Adrenal gland (tissue), 12 donors: ENCODE results near the gene MYH10. TPM values are rescaled to one million over a fixed set of nuclear protein-coding genes. Genes with fewer than 3 reads are reported as not detected.

Source experiments
- DNase-seq, 7 donors: peaks; one replicate each; pipeline ENCODE4 v3.0.0-alpha.2; 2019 to 2020
- H3K27ac ChIP-seq, 5 donors: fragments of 200-600 bp; sonication (generic) in 4 of 5; 1 replicate in 3 of 5; 2 replicates in 2 of 5; pipeline versions ENCODE4 v1.5.1 to v1.8.0; 2016 to 2020; ENCODE audit warnings: mild to moderate bottlenecking in 1 of 5
- H3K27me3 ChIP-seq: fragments of 200-600 bp; 2 replicates; pipeline ENCODE4 v1.8.0; 2021
- H3K36me3 ChIP-seq, 2 donors: fragments of 200-600 bp; replicated peaks in 1 of 2; 1 replicate in 1 of 2; 2 replicates in 1 of 2; pipeline versions ENCODE4 v1.5.1 to v1.8.0; 2018 to 2022
- H3K4me1 ChIP-seq, 2 donors: fragments of 200-600 bp; replicated peaks in 1 of 2; 1 replicate in 1 of 2; 2 replicates in 1 of 2; pipeline versions ENCODE4 v1.5.1 to v1.8.0; 2018 to 2021
- H3K4me3 ChIP-seq, 4 donors: fragments of 200-600 bp; sonication (generic) in 3 of 4; one replicate each; pipeline ENCODE4 v1.5.1; 2016 to 2018
- H3K9me3 ChIP-seq, 3 donors: fragments of 200-600 bp; sonication (generic) in 1 of 3; replicated peaks in 1 of 3; 1 replicate in 2 of 3; 2 replicates in 1 of 3; pipeline versions ENCODE4 v1.5.1 to v1.8.0; 2016 to 2021
- POLR2A ChIP-seq, 2 donors: fragments of 450-650 bp; IDR thresholded peaks; one replicate each; pipeline ENCODE4 v1.6.1; 2017; ENCODE audit warnings: antibody characterized with exemption in 2 of 2, mild to moderate bottlenecking in 2 of 2, moderate library complexity in 1 of 2
- WGBS, 4 donors: extraction: QIAGEN DNeasy Blood & Tissue Kit in 2 of 4; methylation state at CpG; one replicate each; pipeline versions ENCODE4 v1.1.5 to v1.1.7; 2013 to 2017; 5-methylcytosine and 5-hydroxymethylcytosine counted together
- intact Hi-C, 2 donors: fragments of 100-400 bp; cut with DNase I; formaldehyde crosslinking; loops; one replicate each; pipeline versions ENCODE4 v1.14.1 to v1.15.0; 2022 to 2023
- polyA plus RNA-seq, 3 donors: library from polyadenylated mRNA; stranded (reverse); fragments of 200-250 nt in 2 of 3; fragments of 350-450 nt in 1 of 3; fragmentation: Illumina TruSeq in 1 of 3; extraction: RNeasy Lipid Tissue Mini Kit (QIAGEN cat#74804) in 1 of 3; gene quantifications; one replicate each; pipeline ENCODE4 v1.2.3, GENCODE V29; 2013 to 2014
- total RNA-seq, 9 donors: library from RNA; depleted of rRNA in 4 of 9; stranded (reverse); fragments of >200 nt in 4 of 9; fragments of 120-200 nt in 1 of 9; fragmentation: NEBNext Ultra II Directional in 1 of 9; extraction: Animal tissue kit (Norgen Biotek cat#: 25700) in 1 of 9; gene quantifications; one replicate each; pipeline versions ENCODE4 v1.1.0 to v1.2.4, GENCODE V29; 2013 to 2023
- TF ChIP-seq, protein P1 (sequence below), 6 experiments: fragments of 450-650 bp in 4 of 6; fragments of 200-600 bp in 2 of 6; sonication (generic) in 1 of 6; IDR thresholded peaks; 1 replicate in 5 of 6; 2 replicates in 1 of 6; pipeline versions ENCODE4 v1.5.1 to v1.8.0; 2016 to 2021; ENCODE audit warnings: antibody characterized with exemption in 6 of 6, mild to moderate bottlenecking in 2 of 6, moderate library complexity in 1 of 6
- donor health status: healthy with polysubstance abuse.
- donor health status: Bipolar disorder and iron deficiency.
- donor health status: DM: yes; HTN: yes; CAD: no.
- donor health status: DM: no; HTN: no; CAD: no.
- donor health status: DM: no; HTN: no; CAD: no.
- donor health status: DM: yes; HTN: yes; CAD: no.

The MYH10 gene
- total and polyA plus RNA-seq, 12 donors: 9.8 to 101 (median 41.0) TPM

DNA sequence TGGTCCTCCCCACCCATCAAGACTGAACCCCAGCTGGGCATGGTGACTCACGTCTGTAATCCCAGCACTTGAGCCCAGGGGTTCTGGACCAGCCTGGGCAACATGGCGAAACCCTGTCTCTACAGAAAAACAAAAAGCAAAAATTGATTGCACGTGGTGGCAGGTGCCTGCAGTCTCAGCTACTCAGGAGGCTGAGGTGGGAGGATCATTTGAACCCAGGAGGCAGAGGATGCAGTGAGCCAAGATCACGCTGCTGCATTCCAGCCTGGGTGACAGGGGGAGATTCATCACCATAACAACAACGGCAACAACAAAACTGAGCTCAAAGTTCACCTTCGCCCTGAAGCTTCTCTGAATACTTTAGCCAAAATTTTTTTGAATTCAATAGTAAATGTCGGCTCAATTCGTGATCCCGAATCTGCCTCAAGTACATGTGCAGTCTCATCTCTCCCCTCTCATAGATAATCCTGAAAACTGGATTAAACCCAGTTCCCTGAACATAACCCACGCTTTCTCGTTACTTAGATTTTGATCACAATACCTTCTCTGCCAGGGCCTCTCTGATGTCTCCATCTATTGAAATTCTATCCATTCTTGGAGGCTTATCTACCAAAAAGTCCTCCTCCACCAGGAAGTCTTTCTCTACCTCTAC lies 13.5 kb upstream of the MYH10 start:
- Histone ChIP-seq H3K4me3 (no peak overlapping the region), H3K9me3 (no peaks in the 10 kb centered on the region), H3K27me3 (no peaks in the 10 kb centered on the region), H3K27ac (no peak overlapping the region), H3K36me3 (no peaks in the 10 kb centered on the region), H3K4me1 (no peaks in the 10 kb centered on the region)
- TF ChIP-seq, protein P1, sequence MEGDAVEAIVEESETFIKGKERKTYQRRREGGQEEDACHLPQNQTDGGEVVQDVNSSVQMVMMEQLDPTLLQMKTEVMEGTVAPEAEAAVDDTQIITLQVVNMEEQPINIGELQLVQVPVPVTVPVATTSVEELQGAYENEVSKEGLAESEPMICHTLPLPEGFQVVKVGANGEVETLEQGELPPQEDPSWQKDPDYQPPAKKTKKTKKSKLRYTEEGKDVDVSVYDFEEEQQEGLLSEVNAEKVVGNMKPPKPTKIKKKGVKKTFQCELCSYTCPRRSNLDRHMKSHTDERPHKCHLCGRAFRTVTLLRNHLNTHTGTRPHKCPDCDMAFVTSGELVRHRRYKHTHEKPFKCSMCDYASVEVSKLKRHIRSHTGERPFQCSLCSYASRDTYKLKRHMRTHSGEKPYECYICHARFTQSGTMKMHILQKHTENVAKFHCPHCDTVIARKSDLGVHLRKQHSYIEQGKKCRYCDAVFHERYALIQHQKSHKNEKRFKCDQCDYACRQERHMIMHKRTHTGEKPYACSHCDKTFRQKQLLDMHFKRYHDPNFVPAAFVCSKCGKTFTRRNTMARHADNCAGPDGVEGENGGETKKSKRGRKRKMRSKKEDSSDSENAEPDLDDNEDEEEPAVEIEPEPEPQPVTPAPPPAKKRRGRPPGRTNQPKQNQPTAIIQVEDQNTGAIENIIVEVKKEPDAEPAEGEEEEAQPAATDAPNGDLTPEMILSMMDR (IDR thresholded peaks at IDR 0.05): no peak
- intact Hi-C loops: no loop called here
- no peak for DNase-seq
- 82 to 84% (median 84%) methylated on average over 11 of the region's 11 CpGs for WGBS, 4 donors

DNA sequence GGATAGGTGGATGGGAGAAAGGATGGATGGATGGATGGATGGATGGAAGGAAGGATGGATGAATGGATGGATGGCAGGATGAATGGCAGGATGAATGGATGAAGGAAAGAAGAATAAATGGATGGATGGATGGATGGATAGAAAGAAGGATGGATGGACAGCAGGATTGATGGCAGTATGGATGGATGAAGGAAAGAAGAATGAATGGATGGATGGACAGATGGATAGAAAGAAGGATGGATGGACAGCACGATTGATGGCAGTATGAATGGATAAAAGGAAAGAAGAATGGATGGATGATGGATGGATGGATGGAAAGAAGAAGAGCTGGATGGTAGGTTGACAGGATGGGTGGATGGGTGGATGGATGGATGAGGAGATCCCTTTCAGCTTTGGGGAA lies 9.2 kb upstream of the MYH10 start:
- intact Hi-C loops: no loop called here
- TF ChIP-seq, protein P1 (IDR thresholded peaks at IDR 0.05): no peak
- no peak for TF ChIP-seq POLR2A (IDR thresholded peaks at IDR 0.05)
- Histone ChIP-seq H3K27me3 (no peaks in the 10 kb centered on the region), H3K27ac (no peak overlapping the region), H3K4me3 (no peak overlapping the region), H3K9me3 (no peaks in the 10 kb centered on the region), H3K4me1 (no peaks in the 10 kb centered on the region), H3K36me3 (no peaks in the 10 kb centered on the region)
- 73 to 80% (median 74%) methylated on average over 1 of the region's 1 CpG for WGBS, 4 donors
- DNase-seq: no peak

DNA sequence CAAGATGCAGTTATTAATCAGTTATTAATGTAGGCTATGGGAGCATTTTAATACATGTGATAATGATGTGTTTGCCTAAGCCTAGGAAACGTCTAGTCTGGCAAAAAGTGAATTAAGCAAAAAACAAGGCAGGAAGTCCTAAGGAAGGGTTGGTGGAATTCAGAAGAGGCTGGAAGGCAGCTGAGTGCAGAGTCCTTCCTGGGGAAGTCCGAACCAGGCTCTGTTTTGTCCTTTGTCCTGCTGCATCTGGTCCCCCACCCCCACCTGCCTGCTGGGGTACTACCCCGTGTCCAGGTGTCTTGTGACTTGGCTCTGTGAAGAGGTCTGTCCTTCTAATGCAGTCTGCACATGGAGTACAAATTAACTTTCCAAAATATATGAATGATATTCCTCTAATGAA lies 1.5 kb upstream of the MYH10 start:
- WGBS, 4 donors: 24 to 31% (median 26%) methylated on average over 3 of the region's 3 CpGs
- H3K4me1 ChIP-seq: peaks cover 7 to 10% of the 10 kb centered on the region in 2 donors
- peak in 3 of 7 donors; percentile 17 to 22 (median 18) for DNase-seq
- intact Hi-C loops: no loop called here
- TF ChIP-seq, protein P1 (IDR thresholded peaks at IDR 0.05): no peak
- TF ChIP-seq POLR2A (IDR thresholded peaks at IDR 0.05): no peak
- H3K27ac ChIP-seq: peak overlapping the region in 1 of 5 donors; percentile 62
- no peaks in the 10 kb centered on the region for H3K9me3 ChIP-seq
- no peak overlapping the region for H3K4me3 ChIP-seq
- no peaks in the 10 kb centered on the region for H3K27me3 ChIP-seq
- no peaks in the 10 kb centered on the region for H3K36me3 ChIP-seq

DNA sequence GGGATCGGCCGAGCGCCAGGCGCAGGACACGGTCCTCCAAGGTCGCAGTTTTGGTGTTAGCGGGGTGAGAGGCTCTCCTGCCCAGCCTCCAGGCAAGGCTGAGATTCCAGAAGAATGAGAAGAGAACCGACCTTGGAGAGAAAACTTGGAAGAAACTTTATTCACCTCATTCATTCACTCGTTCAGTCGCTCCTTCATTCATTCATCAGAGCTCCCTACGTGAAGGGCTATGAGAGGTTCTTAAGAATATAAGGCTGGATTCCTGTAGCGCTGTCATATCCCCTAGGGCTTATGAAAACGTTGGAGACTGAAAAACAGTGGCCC lies 991 bp upstream of the MYH10 start:
- WGBS, 4 donors: 0 to 2% (median 1%) methylated on average over 8 to 13 of the region's 13 CpGs
- intact Hi-C loops: no loop called here
- Histone ChIP-seq H3K27ac (peak overlapping the region in 4 of 5 donors; percentile 62 to 86 (median 78)), H3K36me3 (no peaks in the 10 kb centered on the region), H3K4me3 (peak overlapping the region in 3 of 4 donors; percentile 49 to 78 (median 57)), H3K27me3 (no peaks in the 10 kb centered on the region), H3K4me1 (peaks cover 7 to 10% of the 10 kb centered on the region in 2 donors), H3K9me3 (no peaks in the 10 kb centered on the region)
- no peak for DNase-seq
- TF ChIP-seq, protein P1 (IDR thresholded peaks at IDR 0.05): no peak
- TF ChIP-seq POLR2A (IDR thresholded peaks at IDR 0.05): no peak
